Measurements from ENCODE around the gene ZNF213.
A peak's percentile ranks its signal among the peaks of the same experiment; 100 is the strongest.
"Not testable (repeated sequence)": the region's sequence is repeated elsewhere in the genome, so short reads cannot be mapped to it uniquely, and the experiment has no call there.

The ZNF213 gene

DNA sequence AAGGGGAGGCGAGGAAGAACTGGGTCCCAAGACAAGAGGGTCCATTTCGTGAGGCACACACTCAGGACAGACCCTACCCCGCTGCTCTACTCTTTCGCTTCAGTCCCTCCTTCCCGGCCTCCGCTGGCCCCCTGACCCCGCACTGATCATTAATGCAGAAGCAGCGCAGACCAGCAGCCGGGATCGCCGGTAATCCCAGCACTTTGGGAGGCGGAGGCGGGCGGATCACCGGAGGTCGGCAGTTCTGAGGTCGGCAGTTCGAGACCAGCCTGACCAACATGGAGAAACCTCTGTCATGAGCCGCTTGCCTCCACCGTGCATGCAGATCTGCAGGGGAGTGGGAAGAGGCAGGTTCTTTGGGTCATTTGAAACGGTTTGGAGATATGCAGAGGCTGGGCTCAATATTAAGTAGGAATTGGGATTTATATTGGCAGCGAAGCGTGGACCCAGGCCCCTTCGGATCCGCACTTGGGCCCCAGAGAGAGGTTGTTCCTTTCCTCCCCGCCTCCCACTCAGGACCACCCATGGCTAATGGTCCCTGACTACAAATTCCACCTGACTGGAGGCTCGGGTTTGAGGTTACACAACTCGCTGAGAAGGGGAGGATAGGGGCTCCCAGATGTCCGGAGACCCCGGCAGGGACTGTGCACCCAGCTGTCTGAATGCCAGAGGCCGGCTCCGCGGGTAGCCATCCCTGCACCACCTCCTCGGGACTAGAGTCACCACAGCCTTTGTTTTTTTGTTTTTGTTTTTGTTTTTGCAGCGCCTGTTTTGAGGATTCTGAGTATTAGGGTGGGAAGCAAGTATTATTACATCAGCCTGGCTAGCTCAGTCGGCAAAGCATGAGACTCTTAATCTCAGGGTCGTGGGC, 29.5 kb downstream of the ZNF213 start:
- Histone ChIP-seq H3K9me3 (replicated peaks; ENCODE audit: insufficient read depth, low read length) (no peaks in the 10 kb centered on the region), H3K4me1 (ENCODE audit: low read length) (peaks cover 6% of the 10 kb centered on the region), H3K9ac (ENCODE audit: low read length) (no peak overlapping the region), H3K79me2 (ENCODE audit: low read length) (no peaks in the 10 kb centered on the region), H3F3A (ENCODE audit: insufficient read depth, low read length) (no peaks in the 10 kb centered on the region; the same call in 1 of the 2 replicates), H3K36me3 (replicated peaks; ENCODE audit: insufficient read depth, low read length) (no peaks in the 10 kb centered on the region), H4K20me1 (ENCODE audit: insufficient read depth, low read length) (no peaks in the 10 kb centered on the region), H3K27me3 (replicated peaks; ENCODE audit: insufficient read depth, low read length) (peaks cover 46% of the 10 kb centered on the region), H3K4me2 (ENCODE audit: low read depth, low read length) (no peak overlapping the region), H3K4me3 (ENCODE audit: low read length) (no peak overlapping the region), H2AFZ (ENCODE audit: low read length) (no peak overlapping the region), H3K9me2 (replicated peaks; ENCODE audit: insufficient read depth, low read length) (no peaks in the 10 kb centered on the region), H3K27ac (ENCODE audit: low read length) (no peak overlapping the region)
- DNase-seq, result no peak
- TF ChIP-seq EZH2 (optimal IDR thresholded peaks at IDR 0.05; ENCODE audit: low read depth, low read length), result no peak
- TF ChIP-seq, protein P1, sequence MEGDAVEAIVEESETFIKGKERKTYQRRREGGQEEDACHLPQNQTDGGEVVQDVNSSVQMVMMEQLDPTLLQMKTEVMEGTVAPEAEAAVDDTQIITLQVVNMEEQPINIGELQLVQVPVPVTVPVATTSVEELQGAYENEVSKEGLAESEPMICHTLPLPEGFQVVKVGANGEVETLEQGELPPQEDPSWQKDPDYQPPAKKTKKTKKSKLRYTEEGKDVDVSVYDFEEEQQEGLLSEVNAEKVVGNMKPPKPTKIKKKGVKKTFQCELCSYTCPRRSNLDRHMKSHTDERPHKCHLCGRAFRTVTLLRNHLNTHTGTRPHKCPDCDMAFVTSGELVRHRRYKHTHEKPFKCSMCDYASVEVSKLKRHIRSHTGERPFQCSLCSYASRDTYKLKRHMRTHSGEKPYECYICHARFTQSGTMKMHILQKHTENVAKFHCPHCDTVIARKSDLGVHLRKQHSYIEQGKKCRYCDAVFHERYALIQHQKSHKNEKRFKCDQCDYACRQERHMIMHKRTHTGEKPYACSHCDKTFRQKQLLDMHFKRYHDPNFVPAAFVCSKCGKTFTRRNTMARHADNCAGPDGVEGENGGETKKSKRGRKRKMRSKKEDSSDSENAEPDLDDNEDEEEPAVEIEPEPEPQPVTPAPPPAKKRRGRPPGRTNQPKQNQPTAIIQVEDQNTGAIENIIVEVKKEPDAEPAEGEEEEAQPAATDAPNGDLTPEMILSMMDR (IDR thresholded peaks at IDR 0.05; ENCODE audit: low read length), result no peak
- no peak for TF ChIP-seq EZH2phosphoT487 (IDR thresholded peaks at IDR 0.05; ENCODE audit: low read length)

DNA sequence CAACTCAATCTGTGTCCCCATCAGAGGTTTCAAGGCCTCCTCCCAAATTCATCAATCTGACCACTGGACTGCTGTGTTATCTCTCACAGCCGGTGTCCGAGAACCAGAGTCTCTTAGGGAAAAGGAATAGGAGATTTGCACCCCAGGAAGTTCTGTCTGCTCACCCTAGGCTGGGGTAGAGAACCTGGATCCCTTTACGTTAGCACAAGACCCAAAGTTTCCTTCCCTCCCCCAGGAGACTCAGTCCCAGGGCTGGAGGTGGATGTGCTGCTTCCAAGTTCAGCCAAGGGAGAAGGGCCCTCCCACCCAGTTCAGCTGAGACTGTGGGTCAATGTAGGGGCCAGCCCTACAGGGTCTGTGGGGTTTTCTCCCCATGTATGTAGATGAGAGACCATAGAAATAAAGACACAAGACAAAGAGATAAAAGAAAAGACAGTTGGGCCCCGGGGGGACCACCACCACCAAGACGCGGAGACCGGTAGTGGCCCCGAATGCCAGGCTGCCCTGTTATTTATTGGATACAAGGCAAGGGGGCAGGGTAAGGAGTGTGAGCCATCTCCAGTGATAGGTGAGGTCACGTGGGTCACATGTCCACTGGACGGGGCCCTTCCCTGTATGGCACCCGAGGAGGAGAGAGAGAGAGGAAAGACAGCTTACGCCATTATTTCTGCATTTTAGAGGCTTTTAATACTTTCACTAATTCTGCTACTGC, 30.4 kb downstream of the ZNF213 start:
- peak overlapping the region; percentile 84 for H2AFZ ChIP-seq (ENCODE audit: low read length)
- H3K9ac ChIP-seq (ENCODE audit: low read length), result no peak overlapping the region
- no peaks in the 10 kb centered on the region for H3K9me3 ChIP-seq (replicated peaks; ENCODE audit: insufficient read depth, low read length)
- no peaks in the 10 kb centered on the region; the same call in 1 of the 2 replicates for H3F3A ChIP-seq (ENCODE audit: insufficient read depth, low read length)
- H3K27me3 ChIP-seq (replicated peaks; ENCODE audit: insufficient read depth, low read length), result peaks cover 55% of the 10 kb centered on the region
- no peaks in the 10 kb centered on the region for H3K4me1 ChIP-seq (ENCODE audit: low read length)
- H3K4me2 ChIP-seq (ENCODE audit: low read depth, low read length), result peak overlapping the region; percentile 83
- no peaks in the 10 kb centered on the region for H3K9me2 ChIP-seq (replicated peaks; ENCODE audit: insufficient read depth, low read length)
- TF ChIP-seq EZH2 (optimal IDR thresholded peaks at IDR 0.05; ENCODE audit: low read depth, low read length) (no peak), EZH2phosphoT487 (IDR thresholded peaks at IDR 0.05; ENCODE audit: low read length) (no peak)
- TF ChIP-seq, protein P1 (IDR thresholded peaks at IDR 0.05; ENCODE audit: low read length), result no peak
- no peak overlapping the region for H3K27ac ChIP-seq (ENCODE audit: low read length)
- no peaks in the 10 kb centered on the region for H3K36me3 ChIP-seq (replicated peaks; ENCODE audit: insufficient read depth, low read length)
- H3K4me3 ChIP-seq (ENCODE audit: low read length), result peak overlapping the region; percentile 53
- H3K79me2 ChIP-seq (ENCODE audit: low read length), result no peaks in the 10 kb centered on the region
- no peaks in the 10 kb centered on the region for H4K20me1 ChIP-seq (ENCODE audit: insufficient read depth, low read length)
- no peak for DNase-seq

DNA sequence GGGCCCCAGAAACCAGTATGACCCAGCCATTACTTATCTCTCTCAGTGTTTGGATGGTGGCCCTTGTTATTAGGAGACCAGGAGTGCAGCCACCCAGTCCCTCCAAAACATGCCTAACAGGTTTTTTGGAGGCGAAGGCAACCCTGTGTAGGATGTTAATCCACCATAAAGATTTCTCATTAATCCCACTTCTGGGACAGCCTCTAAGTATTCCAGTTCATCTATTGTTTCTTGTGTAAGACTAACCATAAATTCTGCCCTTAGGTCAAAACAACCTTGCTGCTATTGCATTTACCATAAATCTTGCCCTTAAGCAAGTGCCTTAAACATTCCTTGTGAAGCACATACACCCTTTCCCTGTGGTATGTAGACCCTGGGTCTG, 31.7 kb downstream of the ZNF213 start:
- Histone ChIP-seq H3K27ac (ENCODE audit: low read length) (no peak overlapping the region), H3K9me3 (replicated peaks; ENCODE audit: insufficient read depth, low read length) (no peaks in the 10 kb centered on the region), H3K79me2 (ENCODE audit: low read length) (no peaks in the 10 kb centered on the region), H3K36me3 (replicated peaks; ENCODE audit: insufficient read depth, low read length) (no peaks in the 10 kb centered on the region), H3K4me1 (ENCODE audit: low read length) (0 out of 2 replicates have a peak, but pooled peaks cover 6% of the 10 kb centered on the region), H2AFZ (ENCODE audit: low read length) (no peak overlapping the region), H3K27me3 (replicated peaks; ENCODE audit: insufficient read depth, low read length) (peaks cover 66% of the 10 kb centered on the region), H4K20me1 (ENCODE audit: insufficient read depth, low read length) (no peaks in the 10 kb centered on the region), H3K9me2 (replicated peaks; ENCODE audit: insufficient read depth, low read length) (no peaks in the 10 kb centered on the region), H3F3A (ENCODE audit: insufficient read depth, low read length) (peaks cover 10% of the 10 kb centered on the region), H3K4me3 (ENCODE audit: low read length) (no peak overlapping the region), H3K4me2 (ENCODE audit: low read depth, low read length) (no peak overlapping the region), H3K9ac (ENCODE audit: low read length) (no peak overlapping the region)
- TF ChIP-seq, protein P1 (IDR thresholded peaks at IDR 0.05; ENCODE audit: low read length), result no peak
- no peak for TF ChIP-seq EZH2 (optimal IDR thresholded peaks at IDR 0.05; ENCODE audit: low read depth, low read length)
- TF ChIP-seq EZH2phosphoT487 (IDR thresholded peaks at IDR 0.05; ENCODE audit: low read length), result no peak
- no peak for DNase-seq

DNA sequence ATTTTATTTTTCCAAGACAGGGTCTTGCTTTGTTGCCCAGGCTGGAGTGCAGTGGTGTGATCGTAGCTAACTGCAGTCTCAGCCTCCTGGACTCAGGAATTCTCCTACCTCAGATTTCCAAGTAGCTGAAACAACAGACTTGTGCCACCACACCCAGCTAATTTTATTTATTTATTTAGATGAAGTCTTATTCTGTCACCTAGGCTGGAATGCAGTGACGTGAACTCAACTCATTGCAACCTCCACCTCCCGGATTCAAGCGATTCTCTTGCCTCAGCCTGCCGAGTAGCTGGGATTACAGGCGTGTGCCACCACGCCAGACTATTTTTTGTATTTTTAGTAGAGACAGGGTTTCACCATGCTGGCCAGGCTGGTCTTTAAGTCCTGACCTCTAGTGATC, 33.9 kb downstream of the ZNF213 start:
- H3K79me2 ChIP-seq (ENCODE audit: low read length); H3K4me2 ChIP-seq (ENCODE audit: low read depth, low read length); H3K9me3 ChIP-seq (replicated peaks; ENCODE audit: insufficient read depth, low read length); H3K4me3 ChIP-seq (ENCODE audit: low read length); H3K9ac ChIP-seq (ENCODE audit: low read length); H4K20me1 ChIP-seq (ENCODE audit: insufficient read depth, low read length); H3K36me3 ChIP-seq (replicated peaks; ENCODE audit: insufficient read depth, low read length); H2AFZ ChIP-seq (ENCODE audit: low read length); H3K27ac ChIP-seq (ENCODE audit: low read length); H3K9me2 ChIP-seq (replicated peaks; ENCODE audit: insufficient read depth, low read length); DNase-seq: not testable (repeated sequence)
- H3K4me1 ChIP-seq (ENCODE audit: low read length), result peaks cover 20% of the 10 kb centered on the region
- peaks cover 30% of the 10 kb centered on the region for H3F3A ChIP-seq (ENCODE audit: insufficient read depth, low read length)
- peaks cover 66% of the 10 kb centered on the region for H3K27me3 ChIP-seq (replicated peaks; ENCODE audit: insufficient read depth, low read length)
